ENCODE data around the gene NRXN2.

GRCh38 chr11:64558065-64558745, 164.8 kb downstream of the NRXN2 start:
- no peak for TF ChIP-seq POLR2A (IDR thresholded peaks at IDR 0.05)
- TF ChIP-seq, protein P1, sequence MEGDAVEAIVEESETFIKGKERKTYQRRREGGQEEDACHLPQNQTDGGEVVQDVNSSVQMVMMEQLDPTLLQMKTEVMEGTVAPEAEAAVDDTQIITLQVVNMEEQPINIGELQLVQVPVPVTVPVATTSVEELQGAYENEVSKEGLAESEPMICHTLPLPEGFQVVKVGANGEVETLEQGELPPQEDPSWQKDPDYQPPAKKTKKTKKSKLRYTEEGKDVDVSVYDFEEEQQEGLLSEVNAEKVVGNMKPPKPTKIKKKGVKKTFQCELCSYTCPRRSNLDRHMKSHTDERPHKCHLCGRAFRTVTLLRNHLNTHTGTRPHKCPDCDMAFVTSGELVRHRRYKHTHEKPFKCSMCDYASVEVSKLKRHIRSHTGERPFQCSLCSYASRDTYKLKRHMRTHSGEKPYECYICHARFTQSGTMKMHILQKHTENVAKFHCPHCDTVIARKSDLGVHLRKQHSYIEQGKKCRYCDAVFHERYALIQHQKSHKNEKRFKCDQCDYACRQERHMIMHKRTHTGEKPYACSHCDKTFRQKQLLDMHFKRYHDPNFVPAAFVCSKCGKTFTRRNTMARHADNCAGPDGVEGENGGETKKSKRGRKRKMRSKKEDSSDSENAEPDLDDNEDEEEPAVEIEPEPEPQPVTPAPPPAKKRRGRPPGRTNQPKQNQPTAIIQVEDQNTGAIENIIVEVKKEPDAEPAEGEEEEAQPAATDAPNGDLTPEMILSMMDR (IDR thresholded peaks at IDR 0.05), result no peak
